GM18909 (cell line): ENCODE measurements around the gene N4BP3.
A peak's percentile ranks its signal among the peaks of the same experiment; 100 is the strongest.
"Not testable (repeated sequence)": the region's sequence is repeated elsewhere in the genome, so short reads cannot be mapped to it uniquely, and the experiment has no call there.

ENCODE experiments used
- ATAC-seq: cut with Tn5 transposase; IDR thresholded peaks from one replicate; pipeline ENCODE4 v1.9.1; 2021; ENCODE audit warnings: mild to moderate bottlenecking; ENCODE audit not compliant: unreplicated experiment, poor library complexity

N4BP3 gene

GRCh38 chr5:178113141-178113787 is at the start of gene N4BP3:
Gene N4BP3, plus strand, starts transcription at chr5:178113532. Its CDS starts 6,052 bp downstream, at chr5:178119584.
- ATAC-seq = peak; percentile 60

- no peak for ATAC-seq
These were observed 45.6 kb upstream of the N4BP3 start for GRCh38 chr5:178067755-178068154.

GRCh38 chr5:178068293-178068692 is 45.0 kb upstream of the N4BP3 start:
- no peak for ATAC-seq

- no peak for ATAC-seq
These were observed 43.4 kb upstream of the N4BP3 start for GRCh38 chr5:178069909-178070308.

GRCh38 chr5:178071108-178071507 is 42.2 kb upstream of the N4BP3 start:
- no peak for ATAC-seq

GRCh38 chr5:178072749-178073148 is 40.6 kb upstream of the N4BP3 start:
- ATAC-seq = no peak

GRCh38 chr5:178074266-178074952 is 38.9 kb upstream of the N4BP3 start:
- ATAC-seq = no peak

- not testable (repeated sequence) for ATAC-seq
These were observed 36.4 kb upstream of the N4BP3 start for GRCh38 chr5:178076965-178077364.

- no peak for ATAC-seq
These were observed 35.6 kb upstream of the N4BP3 start for GRCh38 chr5:178077751-178078150.

- no peak for ATAC-seq
These were observed 34.9 kb upstream of the N4BP3 start for GRCh38 chr5:178078197-178079010.

GRCh38 chr5:178080056-178080455 is 33.3 kb upstream of the N4BP3 start:
- ATAC-seq = no peak

GRCh38 chr5:178080618-178081410 is 32.5 kb upstream of the N4BP3 start:
- no peak for ATAC-seq

GRCh38 chr5:178081571-178082243 is 31.6 kb upstream of the N4BP3 start:
- no peak for ATAC-seq

GRCh38 chr5:178083922-178084321 is 29.4 kb upstream of the N4BP3 start:
- no peak for ATAC-seq

GRCh38 chr5:178085316-178085715 is 28.0 kb upstream of the N4BP3 start:
- no peak for ATAC-seq

GRCh38 chr5:178086266-178086665 is 27.1 kb upstream of the N4BP3 start:
- no peak for ATAC-seq

GRCh38 chr5:178087199-178087598 is 26.1 kb upstream of the N4BP3 start:
- ATAC-seq = not testable (repeated sequence)

GRCh38 chr5:178090856-178091255 is 22.5 kb upstream of the N4BP3 start:
- ATAC-seq = no peak

GRCh38 chr5:178093134-178093533 is 20.2 kb upstream of the N4BP3 start:
- no peak for ATAC-seq

GRCh38 chr5:178094345-178094744 is 19.0 kb upstream of the N4BP3 start:
- ATAC-seq = no peak
